Activated T-helper 17 cell treated with anti-CD3 and anti-CD28 coated beads, Interleukin-2, amount 50 U/mL, for 72 hours (primary cell): ENCODE results near the gene TMEFF2. TPM values are rescaled to one million over a fixed set of nuclear protein-coding genes. Genes with fewer than 3 reads are reported as not detected.

Experiments used
- ATAC-seq: fragments of 150-1000 bp; cut with Tn5 transposase; replicated peaks from 2 replicates; pipeline ENCODE4 v1.10.0; 2021; ENCODE audit warnings: mild to moderate bottlenecking, moderate library complexity
- H3K27ac Mint-ChIP-seq: one replicate; pipeline ENCODE4 v1.8.0; 2022; ENCODE audit warnings: mixed read lengths
- H3K27me3 Mint-ChIP-seq: one replicate; pipeline ENCODE4 v1.8.0; 2022; ENCODE audit warnings: mixed read lengths
- H3K36me3 Mint-ChIP-seq: one replicate; pipeline ENCODE4 v1.8.0; 2022; ENCODE audit warnings: low read depth, mild to moderate bottlenecking, mixed read lengths
- H3K4me1 Mint-ChIP-seq: one replicate; pipeline ENCODE4 v1.8.0; 2022; ENCODE audit warnings: mixed read lengths
- H3K4me3 Mint-ChIP-seq: one replicate; pipeline ENCODE4 v1.8.0; 2022; ENCODE audit warnings: mild to moderate bottlenecking, mixed read lengths
- H3K9me3 Mint-ChIP-seq: one replicate; pipeline ENCODE4 v1.8.0; 2022; ENCODE audit warnings: mixed read lengths
- total RNA-seq, 2 donors: library from RNA; stranded (reverse); gene quantifications; one replicate each; pipeline ENCODE4 v1.2.3, GENCODE V29; 2022

Gene TMEFF2
- total RNA-seq, 2 donors from 2014 or later, result not detected

- Mint-ChIP-seq H3K4me1 (peaks cover 16% of the 10 kb centered on the region), H3K36me3 (no peaks in the 10 kb centered on the region), H3K9me3 (no peaks in the 10 kb centered on the region), H3K4me3 (no peak overlapping the region), H3K27ac (no peak overlapping the region), H3K27me3 (peaks cover 51% of the 10 kb centered on the region)
- no peak for ATAC-seq
These were observed 2.6 kb upstream of the TMEFF2 start for GRCh38 chr2:192197357-192197756.

GRCh38 chr2:192196421-192197194, 1.9 kb upstream of the TMEFF2 start:
- H3K4me3 Mint-ChIP-seq, result peak overlapping the region; percentile 72
- peaks cover 56% of the 10 kb centered on the region for H3K27me3 Mint-ChIP-seq
- H3K36me3 Mint-ChIP-seq, result no peaks in the 10 kb centered on the region
- no peaks in the 10 kb centered on the region for H3K9me3 Mint-ChIP-seq
- no peak overlapping the region for H3K27ac Mint-ChIP-seq
- no peak for ATAC-seq
- H3K4me1 Mint-ChIP-seq, result peaks cover 16% of the 10 kb centered on the region

GRCh38 chr2:192195548-192196418, 1.1 kb upstream of the TMEFF2 start:
- peaks cover 59% of the 10 kb centered on the region for H3K27me3 Mint-ChIP-seq
- H3K27ac Mint-ChIP-seq, result no peak overlapping the region
- peaks cover 16% of the 10 kb centered on the region for H3K4me1 Mint-ChIP-seq
- no peaks in the 10 kb centered on the region for H3K36me3 Mint-ChIP-seq
- H3K9me3 Mint-ChIP-seq, result no peaks in the 10 kb centered on the region
- ATAC-seq, result peak; percentile 29
- H3K4me3 Mint-ChIP-seq, result peak overlapping the region; percentile 72

GRCh38 chr2:192194265-192194865, 368 bp downstream of the TMEFF2 start:
- H3K27ac Mint-ChIP-seq, result no peak overlapping the region
- H3K36me3 Mint-ChIP-seq, result no peaks in the 10 kb centered on the region
- peaks cover 58% of the 10 kb centered on the region for H3K27me3 Mint-ChIP-seq
- H3K4me1 Mint-ChIP-seq, result peaks cover 16% of the 10 kb centered on the region
- H3K9me3 Mint-ChIP-seq, result no peaks in the 10 kb centered on the region
- peak overlapping the region; percentile 72 for H3K4me3 Mint-ChIP-seq
- ATAC-seq, result peak; percentile 50

GRCh38 chr2:192190474-192190873, 4.3 kb downstream of the TMEFF2 start:
- no peaks in the 10 kb centered on the region for H3K36me3 Mint-ChIP-seq
- peaks cover 5% of the 10 kb centered on the region for H3K4me1 Mint-ChIP-seq
- H3K4me3 Mint-ChIP-seq, result no peak overlapping the region
- no peaks in the 10 kb centered on the region for H3K9me3 Mint-ChIP-seq
- peaks cover 53% of the 10 kb centered on the region for H3K27me3 Mint-ChIP-seq
- no peak overlapping the region for H3K27ac Mint-ChIP-seq
- ATAC-seq, result no peak

GRCh38 chr2:192186806-192187205, 7.9 kb downstream of the TMEFF2 start:
- no peak for ATAC-seq
- Mint-ChIP-seq H3K4me1 (no peaks in the 10 kb centered on the region), H3K36me3 (no peaks in the 10 kb centered on the region), H3K27me3 (peaks cover 44% of the 10 kb centered on the region), H3K4me3 (no peak overlapping the region), H3K9me3 (no peaks in the 10 kb centered on the region), H3K27ac (no peak overlapping the region)

- H3K36me3 Mint-ChIP-seq, result no peaks in the 10 kb centered on the region
- H3K9me3 Mint-ChIP-seq, result no peaks in the 10 kb centered on the region
- no peak overlapping the region for H3K27ac Mint-ChIP-seq
- no peak for ATAC-seq
- H3K4me3 Mint-ChIP-seq, result no peak overlapping the region
- H3K4me1 Mint-ChIP-seq, result no peaks in the 10 kb centered on the region
- H3K27me3 Mint-ChIP-seq, result peaks cover 37% of the 10 kb centered on the region
These were observed 10.4 kb downstream of the TMEFF2 start for GRCh38 chr2:192184349-192184748.

GRCh38 chr2:192183296-192183695, 11.4 kb downstream of the TMEFF2 start:
- Mint-ChIP-seq H3K4me3 (no peak overlapping the region), H3K9me3 (no peaks in the 10 kb centered on the region), H3K27me3 (peaks cover 36% of the 10 kb centered on the region), H3K27ac (no peak overlapping the region), H3K36me3 (no peaks in the 10 kb centered on the region), H3K4me1 (no peaks in the 10 kb centered on the region)
- ATAC-seq, result no peak

GRCh38 chr2:192166946-192167345, 27.8 kb downstream of the TMEFF2 start:
- ATAC-seq, result no peak
- Mint-ChIP-seq H3K27ac (no peak overlapping the region), H3K36me3 (no peaks in the 10 kb centered on the region), H3K9me3 (no peaks in the 10 kb centered on the region), H3K4me1 (no peaks in the 10 kb centered on the region), H3K4me3 (no peak overlapping the region), H3K27me3 (peaks cover 28% of the 10 kb centered on the region)

- no peaks in the 10 kb centered on the region for H3K36me3 Mint-ChIP-seq
- H3K4me3 Mint-ChIP-seq, result no peak overlapping the region
- H3K4me1 Mint-ChIP-seq, result peaks cover 6% of the 10 kb centered on the region
- H3K9me3 Mint-ChIP-seq, result no peaks in the 10 kb centered on the region
- no peak overlapping the region for H3K27ac Mint-ChIP-seq
- ATAC-seq, result no peak
- peaks cover 21% of the 10 kb centered on the region for H3K27me3 Mint-ChIP-seq
These were observed 28.9 kb downstream of the TMEFF2 start for GRCh38 chr2:192165842-192166241.

- H3K27ac Mint-ChIP-seq, result no peak overlapping the region
These were observed 32.2 kb downstream of the TMEFF2 start for GRCh38 chr2:192162392-192163042.

GRCh38 chr2:192161656-192162290, 33.0 kb downstream of the TMEFF2 start:
- Mint-ChIP-seq H3K4me3 (no peak overlapping the region), H3K36me3 (no peaks in the 10 kb centered on the region), H3K27me3 (peaks cover 17% of the 10 kb centered on the region), H3K4me1 (peaks cover 6% of the 10 kb centered on the region), H3K9me3 (no peaks in the 10 kb centered on the region), H3K27ac (no peak overlapping the region)
- ATAC-seq, result no peak

More at GRCh38 chr2:192162392-192163042, 32.2 kb downstream of the TMEFF2 start:
- H3K4me3 Mint-ChIP-seq, result no peak overlapping the region
- H3K36me3 Mint-ChIP-seq, result no peaks in the 10 kb centered on the region
- peaks cover 6% of the 10 kb centered on the region for H3K4me1 Mint-ChIP-seq
- H3K9me3 Mint-ChIP-seq, result no peaks in the 10 kb centered on the region
- peak; percentile 52 for ATAC-seq
- H3K27me3 Mint-ChIP-seq, result peaks cover 19% of the 10 kb centered on the region

GRCh38 chr2:192159736-192160135, 35.0 kb downstream of the TMEFF2 start:
- Mint-ChIP-seq H3K4me1 (peaks cover 6% of the 10 kb centered on the region), H3K27ac (peak overlapping the region; percentile 2), H3K36me3 (no peaks in the 10 kb centered on the region), H3K27me3 (peaks cover 14% of the 10 kb centered on the region), H3K4me3 (no peak overlapping the region), H3K9me3 (no peaks in the 10 kb centered on the region)
- ATAC-seq, result no peak

GRCh38 chr2:192159208-192159607, 35.5 kb downstream of the TMEFF2 start:
- Mint-ChIP-seq H3K27me3 (peaks cover 13% of the 10 kb centered on the region), H3K36me3 (no peaks in the 10 kb centered on the region), H3K9me3 (no peaks in the 10 kb centered on the region), H3K4me1 (peaks cover 6% of the 10 kb centered on the region), H3K4me3 (no peak overlapping the region), H3K27ac (no peak overlapping the region)
- ATAC-seq, result peak; percentile 91
